Stimulated activated CD8-positive, alpha-beta memory T cell treated with anti-CD3 and anti-CD28 coated beads, Interleukin-15, amount 100 ng/mL, for 48 hours (primary cell): ENCODE results near the gene CYS1.
"Not testable (repeated sequence)": the region's sequence is repeated elsewhere in the genome, so short reads cannot be mapped to it uniquely, and the experiment has no call there.

Experiments used
- DNase-seq, 2 donors: peaks; one replicate each; pipeline ENCODE4 v3.0.0-alpha.2; 2020; ENCODE audit warnings: low read depth in 2 of 2

Gene CYS1

DNA sequence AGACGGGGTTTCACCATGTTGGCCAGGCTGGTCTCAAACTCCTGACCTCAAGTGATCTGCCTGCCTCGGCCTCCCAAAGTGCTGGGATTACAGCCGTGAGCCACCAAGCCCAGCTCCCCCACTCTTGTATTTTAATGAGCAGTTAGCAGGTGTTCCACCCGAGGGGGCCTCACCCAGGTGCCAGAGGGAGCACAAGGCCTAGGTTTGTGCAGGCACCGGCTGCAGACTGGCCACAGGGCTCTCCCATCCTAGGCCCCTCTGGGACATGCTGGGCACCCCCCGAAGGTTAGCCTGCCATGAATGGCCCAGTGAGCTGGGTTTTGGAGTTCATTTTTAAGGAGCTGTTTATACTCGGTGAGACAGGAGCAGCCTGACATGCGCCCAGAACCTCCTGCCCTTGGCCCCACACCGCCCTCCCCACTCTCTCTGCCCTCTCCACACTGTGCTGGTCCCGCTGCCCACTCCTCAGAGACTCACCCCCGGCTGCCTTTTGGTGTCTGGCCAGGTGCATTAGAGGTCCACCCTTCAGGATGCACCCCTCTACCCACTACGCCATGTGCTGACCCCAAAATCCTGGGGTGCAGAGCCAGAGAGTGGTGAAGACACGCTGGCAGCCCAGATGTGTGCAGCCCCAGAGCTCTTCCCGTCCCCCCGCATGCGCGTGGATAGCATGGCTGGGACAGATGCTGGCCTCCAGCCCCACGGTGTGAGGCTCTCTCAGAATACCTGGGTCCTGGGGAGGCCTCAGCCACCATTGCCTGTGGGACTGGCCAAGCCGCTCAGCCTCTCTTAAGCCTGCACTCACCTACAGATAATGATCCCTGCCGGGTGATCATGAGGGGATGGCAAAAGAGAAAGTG is 48.1 kb downstream of the CYS1 start:
- no peak for DNase-seq

DNA sequence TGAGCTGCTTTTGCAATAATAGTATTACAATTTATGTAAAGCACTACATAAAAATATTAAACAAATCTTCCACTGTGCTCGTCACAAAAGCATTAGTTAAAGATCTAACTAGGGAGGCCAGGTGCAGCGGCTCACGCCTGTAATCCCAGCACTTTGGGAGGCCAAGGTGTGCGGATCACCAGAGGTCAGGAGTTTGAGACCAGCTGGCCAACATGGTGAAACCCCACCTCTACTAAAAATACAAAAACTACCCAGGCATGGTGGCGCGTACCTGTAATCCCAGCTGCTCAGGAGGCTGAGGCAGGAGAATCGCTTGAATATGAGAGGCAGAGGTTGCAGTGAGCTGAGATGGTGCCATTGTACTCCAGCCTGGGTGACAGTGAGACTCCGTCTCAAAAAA is 49.4 kb downstream of the CYS1 start:
- DNase-seq: not testable (repeated sequence)

DNA sequence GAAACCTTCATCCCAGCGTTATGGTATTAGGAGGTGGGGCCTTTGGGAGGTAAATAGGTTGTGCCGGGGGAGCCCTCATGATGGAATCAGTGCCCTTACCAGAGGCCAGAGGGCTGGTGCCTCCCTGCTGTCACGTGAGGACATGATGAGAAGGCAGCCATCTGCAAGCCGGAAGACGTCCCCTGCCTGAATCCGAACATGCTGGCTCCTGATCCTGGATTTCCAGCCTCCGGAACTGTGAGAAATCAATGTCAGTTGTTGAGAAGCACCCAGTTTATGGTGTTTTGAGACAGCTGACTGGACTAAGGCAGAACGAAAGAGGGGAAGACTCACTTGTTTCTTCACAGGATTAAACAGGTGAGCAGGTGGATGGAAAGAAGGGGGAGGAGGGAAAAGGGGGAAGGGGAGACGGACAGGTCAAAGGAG is 49.9 kb downstream of the CYS1 start:
- DNase-seq: no peak

DNA sequence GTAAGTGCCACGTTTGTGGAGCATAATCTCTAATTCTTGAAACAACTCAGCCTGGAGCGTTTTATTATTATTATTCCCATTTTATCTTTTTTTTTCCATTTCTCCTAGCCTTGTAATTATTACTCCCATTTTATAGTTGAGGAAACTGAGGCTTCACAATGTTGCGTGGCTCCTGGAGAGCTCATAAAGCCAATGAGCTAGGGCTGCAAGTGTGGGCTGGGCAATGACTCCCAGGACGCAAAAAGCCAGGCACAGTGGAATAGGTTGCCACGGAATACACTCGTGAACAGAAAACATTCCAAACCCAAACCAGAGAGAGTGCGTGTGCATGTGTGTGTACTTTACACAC is 50.4 kb downstream of the CYS1 start:
- DNase-seq: no peak

DNA sequence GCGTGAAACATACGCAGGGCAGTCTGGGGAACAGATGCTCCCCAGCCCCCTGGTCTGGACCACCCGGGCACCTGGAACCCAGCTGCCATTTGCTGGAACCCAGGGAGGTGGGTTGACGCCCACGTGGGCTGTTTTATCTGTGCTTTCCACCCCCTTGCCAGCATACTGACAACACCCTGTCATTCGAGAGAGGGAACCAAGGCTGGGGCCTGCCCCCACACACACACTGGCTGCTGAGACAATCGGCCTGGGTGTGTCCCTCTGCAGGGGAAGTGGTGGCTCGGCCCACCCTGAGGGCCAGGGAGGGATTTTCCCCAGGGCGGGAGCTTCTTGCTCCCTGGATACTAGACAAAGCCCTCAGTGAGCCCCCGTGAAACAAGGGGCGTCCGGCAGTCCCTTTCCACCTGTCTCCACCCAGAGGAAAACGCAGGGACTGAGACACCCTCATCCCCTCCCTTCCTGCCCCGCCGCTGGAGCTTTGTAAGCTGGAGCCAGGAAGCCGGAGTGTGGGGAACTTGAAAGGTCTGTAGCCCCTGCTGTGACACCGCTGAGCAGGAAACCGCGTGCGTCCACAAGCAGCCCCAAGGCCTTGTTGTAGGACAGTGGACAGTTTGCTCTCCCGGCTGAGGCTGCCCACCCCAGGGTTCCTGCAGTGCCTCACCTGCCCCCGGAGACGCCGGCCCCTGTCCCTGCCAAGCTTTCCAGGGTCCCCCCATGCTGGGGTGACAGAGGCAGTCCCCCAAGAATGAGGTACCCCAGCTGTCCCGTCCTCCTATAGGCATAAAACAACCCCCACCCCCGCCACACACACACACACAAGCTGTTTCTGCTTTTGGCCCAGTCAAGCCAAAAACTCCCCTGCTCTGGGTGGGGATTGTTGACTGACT is 51.0 kb downstream of the CYS1 start:
- DNase-seq: peak; percentile 31 to 33

DNA sequence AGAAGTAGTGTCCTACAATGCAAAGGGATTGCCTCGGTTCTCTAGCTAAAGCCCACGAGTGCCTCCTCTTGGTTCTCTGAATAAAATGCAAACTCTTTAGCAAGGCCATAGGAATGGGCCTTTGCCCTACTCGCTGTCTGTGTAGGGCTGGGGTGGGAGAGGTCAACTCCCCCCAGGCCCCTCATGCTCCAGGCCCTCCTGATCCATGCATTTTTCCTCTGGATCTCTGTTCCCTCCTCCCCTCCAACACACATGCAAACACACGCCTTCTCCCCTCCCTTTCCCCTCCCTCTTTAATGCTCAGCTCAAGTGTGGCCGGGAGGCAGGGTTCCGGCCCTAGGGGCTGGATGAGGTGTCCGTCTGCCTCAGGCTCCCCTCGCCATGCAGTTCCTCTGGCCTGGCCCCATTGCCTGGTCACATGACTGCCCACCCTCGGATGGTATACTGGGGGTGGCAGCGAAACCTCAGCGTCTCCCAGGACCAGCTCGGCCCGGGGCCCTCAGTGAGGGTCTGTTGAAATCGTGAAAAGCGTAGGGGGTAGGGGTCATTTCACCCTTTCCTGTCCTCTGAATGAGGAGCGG is 51.7 kb downstream of the CYS1 start:
- DNase-seq: no peak

DNA sequence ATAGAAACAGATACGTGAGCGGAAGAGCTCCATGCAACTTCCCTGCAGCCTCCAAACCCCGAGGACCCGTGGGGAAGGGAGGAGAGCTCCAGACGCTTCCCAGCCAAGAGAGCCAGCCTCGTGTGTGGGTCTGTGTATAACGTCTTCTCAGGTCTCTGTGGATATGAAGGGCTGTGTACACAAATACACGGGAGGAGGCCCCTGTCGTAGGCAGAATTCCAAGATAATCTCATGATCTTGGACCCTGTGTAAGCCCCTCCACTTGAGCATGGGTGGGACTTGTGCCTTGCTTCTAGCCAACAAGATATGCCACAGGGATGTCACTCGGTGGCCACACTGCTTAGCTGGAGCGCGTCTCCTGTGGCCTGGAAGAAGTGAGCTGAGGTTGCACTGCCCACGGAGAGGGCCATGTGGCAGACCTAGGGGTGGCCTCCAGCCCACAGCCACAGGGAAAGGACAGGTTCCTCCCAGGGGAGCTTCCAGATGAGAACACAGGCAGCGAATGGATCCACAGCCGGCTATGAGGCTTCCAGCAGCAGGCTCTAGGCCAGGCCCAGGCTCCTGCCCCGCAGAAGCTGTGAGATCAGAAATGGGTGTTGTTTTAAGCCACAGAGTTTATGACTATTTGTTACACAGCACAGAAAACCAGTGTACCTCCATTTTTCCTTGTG is 52.4 kb downstream of the CYS1 start:
- DNase-seq: no peak

DNA sequence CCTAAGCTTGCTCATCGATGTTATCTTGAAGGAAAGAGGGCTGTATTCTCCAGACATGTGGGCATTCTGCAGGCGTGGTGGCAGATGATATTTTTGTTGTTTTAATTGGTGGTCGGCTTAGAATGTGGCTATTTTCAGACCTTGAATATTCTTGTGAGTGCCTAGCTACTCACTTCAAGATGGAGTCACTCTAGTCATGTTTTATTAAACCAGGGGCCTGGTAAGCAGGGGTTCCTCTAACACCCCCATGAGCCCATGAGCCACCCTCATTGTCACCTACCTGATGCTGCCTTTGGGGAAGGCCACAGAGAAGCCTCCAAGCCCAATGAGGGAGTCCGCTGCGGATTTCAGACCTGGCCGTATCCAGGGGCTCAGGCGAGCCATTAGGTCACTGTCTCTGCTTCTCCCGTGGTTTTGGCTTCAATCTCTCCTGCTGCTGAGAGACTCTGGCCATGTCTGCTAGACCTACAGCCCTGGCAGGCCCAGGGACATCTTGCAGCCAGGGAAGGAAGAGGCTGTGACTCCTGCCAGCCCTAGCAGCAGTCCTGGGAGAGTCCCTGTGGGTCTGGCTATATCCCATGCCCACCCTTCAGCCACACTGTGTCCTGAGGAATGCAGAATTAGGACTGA is 53.2 kb downstream of the CYS1 start:
- DNase-seq: no peak

DNA sequence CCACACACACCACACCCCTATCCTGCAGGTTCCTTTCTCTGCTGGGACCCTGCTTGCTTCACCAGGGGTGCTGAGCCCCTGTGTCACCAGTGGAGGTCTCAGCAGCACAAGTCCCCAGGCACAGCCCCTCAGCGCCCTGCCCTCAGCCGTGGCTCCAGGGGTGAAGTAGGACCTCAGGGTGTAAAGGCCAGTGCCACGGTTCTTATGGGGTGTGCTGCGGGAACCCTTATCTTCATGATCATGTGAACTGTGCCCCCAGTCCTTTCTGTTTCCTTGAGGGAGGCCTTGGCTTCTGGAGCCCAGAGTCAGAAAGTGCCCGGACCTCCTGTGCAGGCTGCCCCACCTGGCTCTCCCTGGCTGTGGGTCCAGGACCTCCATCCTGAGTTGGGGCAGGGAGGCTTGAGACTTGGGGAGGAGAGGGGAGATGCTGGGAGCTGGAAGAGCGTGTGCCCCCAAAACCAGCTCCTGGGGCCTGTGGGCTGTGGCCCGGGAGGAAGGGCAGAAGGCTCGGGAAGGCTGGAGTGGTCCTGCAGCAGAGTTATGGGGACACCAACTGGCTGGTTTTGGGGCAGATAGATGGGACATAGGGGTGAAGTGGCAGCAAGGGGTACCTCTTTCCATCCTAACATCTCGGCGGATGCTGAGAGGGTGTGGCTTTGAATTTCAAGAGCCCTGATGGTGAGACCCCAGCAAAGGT is 57.1 kb downstream of the CYS1 start:
- DNase-seq: no peak

DNA sequence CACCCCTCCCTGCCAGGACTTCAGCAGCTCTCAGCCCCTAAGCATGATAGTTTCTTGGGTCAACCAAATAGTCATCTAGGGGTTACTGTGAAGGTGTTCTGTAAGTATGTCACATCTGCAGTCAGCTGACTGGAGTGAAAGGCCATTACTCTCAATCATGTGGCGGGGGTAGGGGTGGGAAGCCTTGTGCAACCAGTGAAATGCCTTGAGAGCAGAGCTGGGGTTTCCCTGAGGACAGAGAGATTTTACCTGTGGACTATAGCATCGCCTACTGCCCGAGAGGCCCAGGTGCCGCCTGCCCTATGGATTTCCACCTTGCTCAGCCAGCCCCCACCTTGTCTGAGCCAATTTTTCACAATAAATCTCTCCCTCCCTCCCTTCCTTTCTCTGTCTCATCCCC is 57.8 kb downstream of the CYS1 start:
- no peak for DNase-seq

DNA sequence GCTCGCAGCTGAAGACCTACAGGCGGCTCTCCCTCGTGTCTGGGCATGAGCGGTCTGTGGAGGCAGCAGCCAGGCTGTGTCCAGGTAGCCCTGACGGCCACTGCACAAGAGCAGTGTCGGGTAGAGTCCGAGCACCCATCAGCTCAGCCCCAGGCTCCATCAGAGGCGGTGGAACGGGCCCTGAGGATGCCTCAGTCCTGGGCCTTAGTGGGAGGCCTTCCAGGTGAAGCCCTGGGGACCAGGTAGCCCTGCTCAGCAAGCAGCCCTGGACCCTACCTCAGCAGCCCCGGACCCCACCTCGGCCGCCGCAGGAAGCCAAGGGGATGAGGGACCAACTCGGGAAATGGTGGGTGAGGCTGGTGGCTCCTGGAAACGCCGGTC is 58.2 kb downstream of the CYS1 start:
- DNase-seq: no peak

DNA sequence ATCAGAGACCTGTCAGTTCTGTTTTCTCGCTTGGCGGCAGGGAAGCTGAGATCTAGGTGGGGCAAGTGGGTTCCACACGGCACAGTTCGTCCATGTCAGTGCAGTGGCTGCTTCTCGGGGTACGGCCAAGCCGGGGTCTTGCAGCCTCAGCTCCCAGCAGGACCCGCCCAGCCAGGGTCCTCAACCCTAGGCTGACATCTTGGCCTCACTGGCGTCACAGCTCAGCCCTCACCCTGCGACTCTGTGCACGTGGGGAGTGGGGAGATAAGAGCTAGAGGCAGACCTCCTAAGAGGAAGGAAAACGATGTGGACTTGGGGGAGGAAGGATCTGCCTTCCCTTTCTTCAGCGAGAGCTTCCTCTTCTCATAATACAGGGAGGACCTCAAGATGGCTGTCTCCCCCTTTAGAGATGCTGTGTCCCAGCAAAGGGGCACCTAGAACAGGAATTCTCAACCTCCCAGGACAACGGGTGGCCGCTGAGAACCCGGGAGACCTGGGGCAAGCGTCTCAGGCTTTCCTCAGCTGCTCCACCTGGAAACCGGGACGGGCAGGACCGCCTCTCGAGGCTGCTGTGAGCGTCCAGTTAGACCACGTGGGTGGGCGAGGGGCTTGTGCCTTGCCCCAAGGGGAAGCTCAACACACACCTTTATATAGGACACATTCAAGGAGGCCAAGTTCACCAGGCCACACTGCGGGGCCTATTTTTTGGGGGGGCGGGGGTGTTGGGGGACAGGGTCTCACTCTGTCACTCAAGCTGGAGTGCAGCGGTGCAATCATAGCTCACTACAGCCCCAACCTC is 60.4 kb downstream of the CYS1 start:
- no peak for DNase-seq

DNA sequence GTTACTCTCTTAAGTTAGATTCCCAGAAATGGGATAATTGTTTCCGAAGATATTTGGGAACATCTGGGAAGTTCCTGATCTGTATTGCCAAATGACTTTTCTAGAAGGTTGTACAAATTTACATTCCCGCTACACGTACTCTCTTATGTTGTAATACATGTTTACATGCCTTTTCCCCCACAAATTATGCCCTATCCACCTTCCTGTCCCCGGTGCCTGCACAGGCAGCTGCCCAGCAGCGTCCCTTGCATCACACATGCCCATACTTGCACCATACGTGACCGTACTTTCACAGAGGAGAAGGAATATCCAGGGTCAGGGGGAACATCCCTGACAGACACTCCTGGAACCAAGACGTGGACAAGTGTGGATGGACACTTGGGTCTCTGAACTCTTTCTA is 61.0 kb downstream of the CYS1 start:
- DNase-seq: no peak

DNA sequence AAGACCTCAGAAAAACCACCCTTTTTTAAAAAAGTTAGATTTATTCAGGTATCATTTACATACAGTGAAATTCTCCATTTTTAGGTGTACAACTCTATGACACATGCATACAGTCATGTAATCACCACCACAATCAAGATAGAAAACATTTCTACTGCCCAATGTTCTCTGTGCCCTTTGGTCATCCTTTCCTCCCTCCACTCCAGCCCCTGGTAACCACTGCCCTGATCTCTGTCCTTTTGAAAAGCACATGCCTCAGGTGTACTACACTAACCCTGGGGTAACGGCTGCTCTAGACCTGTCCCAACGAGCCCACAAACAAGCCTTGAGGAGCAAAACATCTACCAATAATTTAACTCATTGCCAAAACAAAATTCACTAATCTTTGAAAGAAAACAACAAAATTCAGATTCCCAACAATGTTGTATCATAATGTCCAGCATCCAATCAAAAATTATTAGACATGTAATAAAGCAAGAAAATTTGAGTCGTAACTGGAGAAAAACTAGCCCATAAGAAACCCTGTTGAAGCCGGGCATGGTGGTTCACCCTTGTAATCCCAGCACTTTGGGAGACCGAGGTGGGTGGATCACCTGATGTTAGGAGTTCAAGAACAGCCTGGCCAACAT is 62.8 kb downstream of the CYS1 start:
- DNase-seq: no peak

DNA sequence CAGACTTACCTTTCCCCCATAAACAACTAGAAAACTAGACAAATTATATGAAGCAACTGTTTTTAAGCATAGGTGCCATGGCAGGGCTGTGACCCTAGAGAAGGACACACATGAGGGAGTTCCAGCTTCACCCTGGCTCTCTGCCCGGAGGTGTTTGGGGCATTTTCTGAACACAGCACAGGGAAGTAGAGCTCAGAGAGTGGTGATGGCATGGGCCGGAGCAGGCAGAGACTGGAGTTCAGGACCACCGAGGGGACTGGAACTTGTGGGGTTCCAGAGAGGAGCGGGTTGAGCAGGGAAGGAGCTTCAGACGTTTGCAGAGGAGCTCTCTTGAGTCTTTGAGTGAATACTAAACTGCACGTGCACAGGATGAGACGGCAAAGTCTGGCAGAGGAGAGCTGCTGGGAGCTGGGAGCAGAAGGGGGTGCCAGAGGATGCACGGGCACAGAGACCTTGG is 63.4 kb downstream of the CYS1 start:
- DNase-seq: no peak

DNA sequence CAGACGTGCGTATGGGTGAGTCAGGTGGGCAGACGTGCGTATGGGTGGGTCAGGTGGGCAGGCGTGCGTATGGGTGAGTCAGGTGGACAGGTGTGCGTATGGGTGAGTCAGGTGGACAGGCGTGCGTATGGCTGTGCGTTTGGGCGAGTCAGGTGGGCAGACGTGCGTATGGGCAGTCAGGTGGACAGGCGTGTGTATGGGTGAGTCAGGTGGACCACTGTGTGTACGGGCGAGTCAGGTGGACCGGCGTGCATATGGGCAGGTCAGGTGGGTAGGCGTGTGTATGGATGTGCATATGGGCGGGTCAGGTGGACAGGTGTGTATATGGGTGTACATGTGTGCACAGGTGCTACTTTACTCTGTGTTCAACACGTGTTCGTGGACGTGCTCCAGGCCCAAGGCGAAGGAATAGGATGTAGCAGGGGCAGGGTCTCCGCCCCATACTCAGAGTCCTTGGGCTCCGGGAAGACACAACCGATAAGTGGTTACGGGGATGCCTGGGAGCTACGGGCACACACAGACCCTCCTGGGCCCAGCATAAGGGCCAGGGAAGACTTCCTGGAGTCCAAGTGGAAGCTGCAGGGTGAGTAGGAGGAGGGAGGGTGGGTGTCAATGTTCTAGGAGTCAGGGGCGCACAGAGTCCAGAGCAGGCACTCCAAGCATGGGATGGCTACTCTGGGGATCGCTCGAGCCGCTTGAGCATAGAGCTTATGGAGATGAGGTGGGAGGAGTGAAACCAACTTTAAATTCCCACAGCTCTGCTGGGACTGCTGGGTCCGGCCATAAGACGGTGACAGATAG is 64.0 kb downstream of the CYS1 start:
- DNase-seq: no peak

DNA sequence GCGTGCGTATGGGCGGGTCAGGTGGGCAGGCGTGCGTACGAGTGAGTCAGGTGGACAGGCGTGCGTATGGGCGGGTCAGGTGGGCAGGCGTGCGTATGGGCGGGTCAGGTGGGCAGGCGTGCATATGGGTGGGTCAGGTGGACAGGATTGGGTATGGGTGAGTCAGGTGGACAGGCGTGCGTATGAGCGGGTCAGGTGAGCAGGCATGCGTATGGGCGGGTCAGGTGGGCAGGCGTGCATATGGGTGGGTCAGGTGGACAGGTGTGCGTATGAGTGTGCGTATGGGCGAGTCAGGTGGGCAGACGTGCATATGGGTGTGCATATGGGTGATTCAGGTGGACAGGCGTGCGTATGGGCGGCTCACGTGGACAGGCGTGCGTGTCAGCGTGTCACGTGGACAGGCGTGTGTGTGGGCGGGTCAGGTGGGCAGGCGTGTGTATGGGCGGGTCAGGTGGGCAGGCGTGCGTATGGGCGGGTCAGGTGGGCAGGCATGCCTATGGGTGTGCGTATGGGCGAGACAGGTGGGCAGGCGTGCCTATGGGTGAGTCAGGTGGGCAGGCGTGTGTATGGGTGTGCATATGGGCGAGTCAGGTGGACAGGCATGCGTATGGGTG is 64.7 kb downstream of the CYS1 start:
- DNase-seq: not testable (repeated sequence)
